HepG2 (cell line): ENCODE data around the gene OR8B8.

Source experiments
- BCLAF1 ChIP-seq: fragments of 450-650 bp; IDR thresholded peaks from 2 replicates; pipeline ENCODE4 v1.6.1; 2017; ENCODE audit warnings: mild to moderate bottlenecking
- CBFB ChIP-seq: sonication (generic); formaldehyde crosslinking; IDR thresholded peaks from 2 replicates; pipeline ENCODE4 v1.4.0; 2020; ENCODE audit warnings: missing genetic modification reagents
- CEBPZ ChIP-seq: IDR thresholded peaks from 2 replicates; pipeline ENCODE4 v1.6.1; 2012; ENCODE audit warnings: low read length, improper control_type of control experiment
- ELK4 ChIP-seq: sonication (generic); formaldehyde crosslinking; IDR thresholded peaks from 2 replicates; pipeline ENCODE4 v1.9.0; 2021; ENCODE audit warnings: missing genetic modification reagents, borderline replicate concordance
- EP300 ChIP-seq, 3 experiments: sonication (generic) in 1 of 3; formaldehyde crosslinking in 1 of 3; IDR thresholded peaks; 2 replicates each; pipeline versions ENCODE4 v1.5.1 to v1.6.1; 2011 to 2020; ENCODE audit warnings: low read depth in 2 of 3, low read length in 2 of 3, borderline replicate concordance in 1 of 3, improper control_type of control experiment in 1 of 3, mild to moderate bottlenecking in 1 of 3, missing genetic modification reagents in 1 of 3, moderate library complexity in 1 of 3
- GMEB1 ChIP-seq: sonication (generic); formaldehyde crosslinking; IDR thresholded peaks from 2 replicates; pipeline ENCODE4 v1.5.1; 2020; ENCODE audit warnings: missing genetic modification reagents, mild to moderate bottlenecking, borderline replicate concordance
- NFE2 ChIP-seq: sonication (generic); formaldehyde crosslinking; IDR thresholded peaks from 2 replicates; pipeline ENCODE4 v1.4.0; 2020; ENCODE audit warnings: missing genetic modification reagents
- NR2F1 ChIP-seq, 2 experiments: fragments of 450-650 bp in 1 of 2; formaldehyde crosslinking in 1 of 2; IDR thresholded peaks; 2 replicates each; pipeline versions ENCODE4 v1.5.0 to v1.6.1; 2016 to 2020; ENCODE audit warnings: mild to moderate bottlenecking in 1 of 2, missing compliant biosample characterization in 1 of 2, missing genetic modification reagents in 1 of 2, moderate library complexity in 1 of 2
- RBM22 ChIP-seq: fragments of 200-400 bp; formaldehyde crosslinking; optimal IDR thresholded peaks from 2 replicates; pipeline ENCODE3; 2017; ENCODE audit warnings: mild to moderate bottlenecking, low read length, moderate library complexity

- TF ChIP-seq ELK4 (CRISPR knock-in tag) (no peak), NFE2 (CRISPR knock-in tag) (no peak), RBM22 (no peak), CEBPZ (no peak), EP300 (IDR thresholded peaks at IDR 0.05; ENCODE audit: low read depth in 2 of 2, low read length in 2 of 2) (no peak), EP300 (CRISPR knock-in tag; IDR thresholded peaks at IDR 0.05; ENCODE audit: borderline replicate concordance) (no peak), CBFB (CRISPR knock-in tag) (no peak), BCLAF1 (no peak), NR2F1 (CRISPR knock-in tag; IDR thresholded peaks at IDR 0.05) (no peak), GMEB1 (no peak)
Observed at GRCh38 chr11:124465368-124465767, 19.9 kb upstream of the OR8B8 start.
